K562 (cell line): Measurements from ENCODE around the gene RAB43. TPM values are rescaled to one million over a fixed set of nuclear protein-coding genes. Genes with fewer than 3 reads are reported as not detected.

ENCODE experiments used
- ATF7 ChIP-seq: fragments of 450-650 bp; IDR thresholded peaks from 2 replicates; pipeline ENCODE4 v1.7.1; 2014; ENCODE audit warnings: mild to moderate bottlenecking, moderate library complexity
- BCLAF1 ChIP-seq, 2 experiments: fragments of 450-650 bp in 1 of 2; IDR thresholded peaks; 2 replicates each; pipeline ENCODE4 v1.6.1; 2011 to 2017; ENCODE audit warnings: low read depth in 2 of 2, antibody characterized with exemption in 1 of 2, borderline replicate concordance in 1 of 2, low read length in 1 of 2, mild to moderate bottlenecking in 1 of 2, mixed read lengths in 1 of 2; ENCODE audit not compliant: control insufficient read depth in 1 of 2
- CBFA2T2 ChIP-seq: fragments of 450-650 bp; conservative IDR thresholded peaks from 2 replicates; pipeline ENCODE4 v1.6.1; 2017; ENCODE audit warnings: mild to moderate bottlenecking
- E2F4 ChIP-seq: sonication (generic); formaldehyde crosslinking; IDR thresholded peaks from 2 replicates; pipeline ENCODE4 v1.8.0; 2022; ENCODE audit warnings: mild to moderate bottlenecking, low read depth, missing genetic modification reagents
- ETV6 ChIP-seq, 3 experiments: fragments of 150-350 bp in 1 of 3; sonication (generic) in 1 of 3; formaldehyde crosslinking in 1 of 3; IDR thresholded peaks; 2 replicates each; pipeline versions ENCODE4 v1.6.1 to v1.8.0; 2014 to 2022; ENCODE audit warnings: borderline replicate concordance in 2 of 3, low read depth in 2 of 3, antibody characterized with exemption in 1 of 3, low read length in 1 of 3, mild to moderate bottlenecking in 1 of 3, missing genetic modification reagents in 1 of 3
- FOXP1 ChIP-seq: sonication (generic); formaldehyde crosslinking; IDR thresholded peaks from 2 replicates; pipeline ENCODE4 v1.8.0; 2022; ENCODE audit warnings: mild to moderate bottlenecking, missing genetic modification reagents
- FUS ChIP-seq: fragments of 200-400 bp; formaldehyde crosslinking; optimal IDR thresholded peaks from 2 replicates; pipeline ENCODE3; 2017; ENCODE audit warnings: low read depth, low read length
- MAZ ChIP-seq, 2 experiments: fragments of 450-650 bp in 1 of 2; sonication (generic) in 1 of 2; formaldehyde crosslinking; IDR thresholded peaks in 1 of 2; conservative IDR thresholded peaks in 1 of 2; 2 replicates each; pipeline versions ENCODE4 v1.4.0 to v1.5.0; 2020; ENCODE audit warnings: mild to moderate bottlenecking in 1 of 2, missing genetic modification reagents in 1 of 2
- MBD1 ChIP-seq: fragments of 250-450 bp; sonication (Bioruptor Pico); IDR thresholded peaks from 2 replicates; pipeline ENCODE4 v1.8.0; 2022; ENCODE audit warnings: inconsistent platforms
- MLLT1 ChIP-seq, 2 experiments: fragments of 450-650 bp; IDR thresholded peaks; 2 replicates each; pipeline ENCODE4 v1.6.1; 2016
- MYBL2 ChIP-seq, 2 experiments: fragments of 450-650 bp in 1 of 2; sonication (generic) in 1 of 2; formaldehyde crosslinking in 1 of 2; IDR thresholded peaks; 2 replicates each; pipeline versions ENCODE4 v1.6.1 to v1.8.1; 2017 to 2022; ENCODE audit warnings: borderline replicate concordance in 1 of 2, inconsistent platforms in 1 of 2, low read depth in 1 of 2, mild to moderate bottlenecking in 1 of 2, missing genetic modification reagents in 1 of 2, moderate library complexity in 1 of 2
- MYNN ChIP-seq, 2 experiments: sonication (generic); formaldehyde crosslinking in 1 of 2; IDR thresholded peaks; 2 replicates each; pipeline versions ENCODE4 v1.5.0 to v1.6.1; 2016 to 2020; ENCODE audit warnings: antibody characterized with exemption in 1 of 2, missing genetic modification reagents in 1 of 2
- NCOA2 ChIP-seq, 2 experiments: fragments of 450-650 bp; IDR thresholded peaks; 2 replicates each; pipeline ENCODE4 v1.6.1; 2018; ENCODE audit warnings: mild to moderate bottlenecking in 2 of 2, moderate library complexity in 1 of 2; ENCODE audit not compliant: partially characterized antibody in 2 of 2
- POU5F1 ChIP-seq: fragments of 150-350 bp; IDR thresholded peaks from 2 replicates; pipeline ENCODE4 v1.6.1; 2014; ENCODE audit warnings: borderline replicate concordance, low read length, low read depth, mild to moderate bottlenecking; ENCODE audit not compliant: partially characterized antibody
- SNRNP70 ChIP-seq: fragments of 200-400 bp; formaldehyde crosslinking; optimal IDR thresholded peaks from 2 replicates; pipeline ENCODE3; 2017; ENCODE audit warnings: low read depth, low read length
- TRIM24 ChIP-seq, 2 experiments: fragments of 450-650 bp; IDR thresholded peaks; 2 replicates each; pipeline ENCODE4 v1.6.1; 2016
- ZKSCAN1 ChIP-seq: fragments of 150-350 bp; IDR thresholded peaks from 2 replicates; pipeline ENCODE4 v1.6.1; 2016; ENCODE audit warnings: low read depth, low read length
- ZNF140 ChIP-seq: fragments of 250-450 bp; sonication (Bioruptor Pico); IDR thresholded peaks from 2 replicates; pipeline ENCODE4 v1.8.0; 2021; ENCODE audit warnings: moderate library complexity, mild to moderate bottlenecking, inconsistent platforms
- ZNF589 ChIP-seq: fragments of 200-800 bp; sonication (Bioruptor generic); IDR thresholded peaks from 2 replicates; pipeline ENCODE4 v1.6.1; 2016; ENCODE audit warnings: low read depth, missing genetic modification characterization, missing compliant biosample characterization
- polyA plus RNA-seq, 8 experiments: library from polyadenylated mRNA; depleted of rRNA in 4 of 8; stranded (reverse) in 5 of 8; unstranded in 3 of 8; fragments of >200 nt; fragmentation: Nextera tagmentation in 2 of 8; fragmentation: Illumina TruSeq in 1 of 8; extraction: Ambion mirVana in 2 of 8; extraction: Trizol in 1 of 8; gene quantifications; 2 replicates each; pipeline versions ENCODE4 v1.2.1 to v1.2.3, GENCODE V29; 2011 to 2014; ENCODE audit warnings: inconsistent platforms in 1 of 8, missing spikeins in 1 of 8
- total RNA-seq, 7 experiments: library from RNA; depleted of rRNA in 6 of 7; stranded (reverse); fragments of >200 nt in 6 of 7; fragmentation: Illumina TruSeq in 2 of 7; extraction: Trizol in 2 of 7; gene quantifications; 2 replicates each; pipeline versions ENCODE4 v1.2.1 to v1.2.3, GENCODE V29; 2011 to 2021; ENCODE audit warnings: low replicate concordance in 1 of 7

The RAB43 gene
- total and polyA plus RNA-seq, 9 of the 15 experiments (the other 6 are each of a cell fraction or from before 2014, with no cell fraction given), result 0.04 to 6.8 (median 1.7) TPM; not detected in 2

GRCh38 chr3:129054605-129055104, 66.9 kb downstream of the RAB43 start (continued):
- no peak for TF ChIP-seq ETV6 (IDR thresholded peaks at IDR 0.05; ENCODE audit: borderline replicate concordance in 1 of 2, low read depth in 2 of 2, low read length in 1 of 2)
- no peak for TF ChIP-seq ETV6 (CRISPR knock-in tag; IDR thresholded peaks at IDR 0.05; ENCODE audit: borderline replicate concordance)
- no peak for TF ChIP-seq SNRNP70
- TF ChIP-seq MBD1 (CRISPR knock-in tag), result no peak
- TF ChIP-seq CBFA2T2, result peak; percentile 99
- no peak for TF ChIP-seq ZNF140 (CRISPR knock-in tag)
- TF ChIP-seq ATF7, result peak; percentile 34; the same call in 1 of the 2 replicates
- 0 out of 2 replicates have a peak, but pooled peaks have one; percentile 32 for TF ChIP-seq ZKSCAN1
- TF ChIP-seq MLLT1 (IDR thresholded peaks at IDR 0.05), result peak in 1 of 2 experiments; percentile 24; a peak in 1 of 4 replicates
- 0 out of 4 replicates have a peak, but pooled peaks of 1 of the 2 experiments have one; percentile 35 for TF ChIP-seq BCLAF1 (IDR thresholded peaks at IDR 0.05; ENCODE audit: borderline replicate concordance in 1 of 2, control insufficient read depth in 1 of 2, low read depth in 2 of 2, low read length in 1 of 2)
- peak; percentile 79; the same call in 1 of the 2 replicates for TF ChIP-seq FOXP1
- TF ChIP-seq E2F4 (CRISPR knock-in tag), result no peak
- no peak for TF ChIP-seq POU5F1
- TF ChIP-seq MAZ (CRISPR knock-in tag; conservative IDR thresholded peaks at IDR 0.05 in 1 of 2, IDR thresholded peaks at IDR 0.05 in 1 of 2), result peak in 1 of 2 experiments; percentile 46; a peak in 1 of 4 replicates
- peak; percentile 36; the same call in 1 of the 2 replicates for TF ChIP-seq MYNN (IDR thresholded peaks at IDR 0.05)
- TF ChIP-seq MYNN (CRISPR knock-in tag; IDR thresholded peaks at IDR 0.05), result no peak
- TF ChIP-seq MYBL2 (IDR thresholded peaks at IDR 0.05; ENCODE audit: low read depth), result no peak
- TF ChIP-seq MYBL2 (CRISPR knock-in tag; IDR thresholded peaks at IDR 0.05; ENCODE audit: borderline replicate concordance), result no peak
- peak; percentile 80 for TF ChIP-seq ZNF589 (CRISPR knock-in tag)
- no peak for TF ChIP-seq FUS
- TF ChIP-seq TRIM24 (IDR thresholded peaks at IDR 0.05), result peak; percentile 96 to 97
- no peak for TF ChIP-seq NCOA2 (IDR thresholded peaks at IDR 0.05; ENCODE audit: partially characterized antibody in 2 of 2)
